CD14-positive monocyte (primary cell): ENCODE results near the gene TOR1A. TPM values are rescaled to one million over a fixed set of nuclear protein-coding genes. Genes with fewer than 3 reads are reported as not detected.

Experiments used
- DNase-seq, 3 donors: peaks; one replicate each; pipeline ENCODE4 v3.0.0-alpha.2; 2011 to 2022
- H2AFZ ChIP-seq: 2 replicates; pipeline ENCODE4 v1.6.0; 2012; ENCODE audit warnings: mild to moderate bottlenecking, low read depth, low read length, inconsistent platforms; ENCODE audit not compliant: insufficient read depth, poor library complexity, severe bottlenecking
- H3K27ac ChIP-seq, 2 donors: 1 replicate in 1 of 2; 2 replicates in 1 of 2; pipeline ENCODE4 v1.5.1; 2012 to 2013; ENCODE audit warnings: low read length in 2 of 2, control low read depth in 1 of 2, inconsistent platforms in 1 of 2, low read depth in 1 of 2, mild to moderate bottlenecking in 1 of 2
- H3K27me3 ChIP-seq, 2 donors: one replicate each; pipeline versions ENCODE4 v1.6.0 to v1.6.1; 2011 to 2013; ENCODE audit warnings: low read length in 2 of 2; ENCODE audit not compliant: control insufficient read depth in 2 of 2, insufficient read depth in 2 of 2
- H3K36me3 ChIP-seq, 2 donors: replicated peaks in 1 of 2; 1 replicate in 1 of 2; 2 replicates in 1 of 2; pipeline versions ENCODE4 v1.5.1 to v1.6.1; 2012 to 2013; ENCODE audit warnings: low read length in 2 of 2, control low read depth in 1 of 2, inconsistent platforms in 1 of 2, mild to moderate bottlenecking in 1 of 2; ENCODE audit not compliant: insufficient read depth in 2 of 2, control insufficient read depth in 1 of 2
- H3K4me1 ChIP-seq, 2 donors: 1 replicate in 1 of 2; 2 replicates in 1 of 2; pipeline versions ENCODE4 v1.5.1 to v1.6.1; 2012 to 2013; ENCODE audit warnings: low read length in 2 of 2, control low read depth in 1 of 2, inconsistent platforms in 1 of 2, mild to moderate bottlenecking in 1 of 2, moderate library complexity in 1 of 2; ENCODE audit not compliant: insufficient read depth in 2 of 2, control insufficient read depth in 1 of 2
- H3K4me2 ChIP-seq: replicated peaks from 2 replicates; pipeline ENCODE3; 2012; ENCODE audit warnings: low read length, moderate library complexity, mild to moderate bottlenecking; ENCODE audit not compliant: poor library complexity, severe bottlenecking; ENCODE audit errors: extremely low read depth
- H3K4me3 ChIP-seq, 3 experiments: fragments of 200-600 bp in 1 of 3; sonication (generic) in 1 of 3; replicated peaks in 1 of 3; 1 replicate in 2 of 3; 2 replicates in 1 of 3; pipeline ENCODE4 v1.5.1; 2011 to 2013; ENCODE audit warnings: low read length in 3 of 3, mild to moderate bottlenecking in 3 of 3, control low read depth in 2 of 3, low read depth in 2 of 3, inconsistent platforms in 1 of 3, moderate library complexity in 1 of 3
- H3K79me2 ChIP-seq: 2 replicates; pipeline ENCODE4 v1.6.0; 2012; ENCODE audit warnings: mild to moderate bottlenecking, control low read depth, inconsistent platforms, low read length, moderate library complexity; ENCODE audit not compliant: insufficient read depth
- H3K9ac ChIP-seq: 2 replicates; pipeline ENCODE4 v1.6.0; 2017; ENCODE audit warnings: low read length, mild to moderate bottlenecking; ENCODE audit not compliant: insufficient read depth, poor library complexity, severe bottlenecking
- H3K9me3 ChIP-seq, 2 donors: replicated peaks in 1 of 2; 1 replicate in 1 of 2; 2 replicates in 1 of 2; pipeline versions ENCODE4 v1.5.1 to v1.6.1; 2012 to 2013; ENCODE audit warnings: low read length in 2 of 2, control low read depth in 1 of 2; ENCODE audit not compliant: control insufficient read depth in 1 of 2, insufficient read depth in 1 of 2
- H4K20me1 ChIP-seq: 2 replicates; pipeline ENCODE4 v1.6.0; 2012; ENCODE audit warnings: mild to moderate bottlenecking, low read length, control low read depth, moderate library complexity; ENCODE audit not compliant: insufficient read depth
- H3K27ac Mint-ChIP-seq, 7 donors: one replicate each; pipeline ENCODE4 v1.8.0; 2020; ENCODE audit warnings: mild to moderate bottlenecking in 7 of 7, mixed read lengths in 7 of 7, moderate library complexity in 6 of 7, inconsistent platforms in 2 of 7
- H3K27me3 Mint-ChIP-seq, 3 donors: one replicate each; pipeline ENCODE4 v1.8.0; 2021 to 2022; ENCODE audit warnings: low read depth in 3 of 3, mild to moderate bottlenecking in 3 of 3, mixed read lengths in 3 of 3, moderate library complexity in 3 of 3, inconsistent platforms in 1 of 3
- H3K36me3 Mint-ChIP-seq, 2 donors: one replicate each; pipeline ENCODE4 v1.8.0; 2020; ENCODE audit warnings: mixed read lengths in 2 of 2, inconsistent platforms in 1 of 2, mild to moderate bottlenecking in 1 of 2
- H3K4me1 Mint-ChIP-seq: one replicate; pipeline ENCODE4 v1.8.0; 2020; ENCODE audit warnings: mild to moderate bottlenecking, mixed read lengths
- H3K4me3 Mint-ChIP-seq, 2 donors: one replicate each; pipeline ENCODE4 v1.8.0; 2020; ENCODE audit warnings: mild to moderate bottlenecking in 2 of 2, mixed read lengths in 2 of 2, moderate library complexity in 1 of 2
- H3K9me3 Mint-ChIP-seq, 7 donors: one replicate each; pipeline ENCODE4 v1.8.0; 2020 to 2022; ENCODE audit warnings: mixed read lengths in 7 of 7, mild to moderate bottlenecking in 6 of 7, moderate library complexity in 6 of 7, inconsistent platforms in 2 of 7
- WGBS: methylation state at CpG from one replicate; pipeline ENCODE4 v1.1.5; 2013; ENCODE audit warnings: missing lambda C conversion rate; ENCODE audit not compliant: insufficient coverage; 5-methylcytosine and 5-hydroxymethylcytosine counted together
- intact Hi-C, 2 donors: fragments of 100-400 bp; cut with micrococcal nuclease; formaldehyde crosslinking; loops; one replicate each; pipeline versions ENCODE4 v1.15.0 to v1.15.1; 2023
- polyA minus RNA-seq: library from RNA; depleted of rRNA, polyadenylated mRNA; stranded (reverse); fragments of >200 nt; gene quantifications from 2 replicates; pipeline ENCODE4 v1.2.3, GENCODE V29; 2012
- polyA plus RNA-seq, 3 donors: library from polyadenylated mRNA; depleted of rRNA in 1 of 3; unstranded in 2 of 3; stranded (reverse) in 1 of 3; fragments of 300-500 nt in 2 of 3; fragments of >200 nt in 1 of 3; fragmentation: Illumina TruSeq in 2 of 3; gene quantifications; 1 replicate in 2 of 3; 2 replicates in 1 of 3; pipeline ENCODE4 v1.2.3, GENCODE V29; 2012 to 2021
- total RNA-seq, 12 experiments: library from RNA in 1 of 12; stranded (reverse) in 1 of 12; fragments of 120-200 nt in 1 of 12; gene quantifications; one replicate each; pipeline ENCODE4 v1.2.4 and lab custom pipeline; 2013 to 2026; ENCODE audit warnings: mixed read lengths in 6 of 12, inconsistent platforms in 1 of 12
- TF ChIP-seq, protein P1 (sequence below): fragments of 200-600 bp; IDR thresholded peaks from one replicate; pipeline ENCODE4 v1.8.0; 2022; ENCODE audit warnings: antibody characterized with exemption, mild to moderate bottlenecking

Gene TOR1A
- 30.8 TPM for total RNA-seq (2013)
- polyA plus RNA-seq: 10 to 100 TPM; 41.2 to 95.3 (median 89.6) TPM
- polyA minus RNA-seq: 15.7 and 22.2 TPM in 2 replicates
- total RNA-seq (lab: John Stamatoyannopoulos, UW): 21.1 to 56.6 (median 27.0) reads per million in 11 experiments

GRCh38 chr9:129823935-129824601, at the start of gene TOR1A:
Gene TOR1A (minus strand): TSS chr9:129824136. CDS start chr9:129824085, 51 bp downstream.
- TF ChIP-seq, protein P1, sequence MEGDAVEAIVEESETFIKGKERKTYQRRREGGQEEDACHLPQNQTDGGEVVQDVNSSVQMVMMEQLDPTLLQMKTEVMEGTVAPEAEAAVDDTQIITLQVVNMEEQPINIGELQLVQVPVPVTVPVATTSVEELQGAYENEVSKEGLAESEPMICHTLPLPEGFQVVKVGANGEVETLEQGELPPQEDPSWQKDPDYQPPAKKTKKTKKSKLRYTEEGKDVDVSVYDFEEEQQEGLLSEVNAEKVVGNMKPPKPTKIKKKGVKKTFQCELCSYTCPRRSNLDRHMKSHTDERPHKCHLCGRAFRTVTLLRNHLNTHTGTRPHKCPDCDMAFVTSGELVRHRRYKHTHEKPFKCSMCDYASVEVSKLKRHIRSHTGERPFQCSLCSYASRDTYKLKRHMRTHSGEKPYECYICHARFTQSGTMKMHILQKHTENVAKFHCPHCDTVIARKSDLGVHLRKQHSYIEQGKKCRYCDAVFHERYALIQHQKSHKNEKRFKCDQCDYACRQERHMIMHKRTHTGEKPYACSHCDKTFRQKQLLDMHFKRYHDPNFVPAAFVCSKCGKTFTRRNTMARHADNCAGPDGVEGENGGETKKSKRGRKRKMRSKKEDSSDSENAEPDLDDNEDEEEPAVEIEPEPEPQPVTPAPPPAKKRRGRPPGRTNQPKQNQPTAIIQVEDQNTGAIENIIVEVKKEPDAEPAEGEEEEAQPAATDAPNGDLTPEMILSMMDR: no peak
- Histone ChIP-seq H3K4me2 (peak within 1 kb of the TSS; percentile 91), H3K9me3 (no peaks in the 10 kb centered on the region), H3K27me3 (no peaks in the 10 kb centered on the region), H2AFZ (peak within 1 kb of the TSS; percentile 86), H3K4me3 (peak within 1 kb of the TSS; percentile 65 to 88 (median 82)), H3K27ac (peak within 1 kb of the TSS; percentile 3 to 79), H4K20me1 (peaks cover 5% of the 10 kb centered on the region), H3K4me1 (peaks cover 10 to 13% of the 10 kb centered on the region in 2 donors), H3K79me2 (peaks cover 41% of the 10 kb centered on the region), H3K36me3 (peaks cover 41 to 58% of the 10 kb centered on the region in 2 donors), H3K9ac (peak within 1 kb of the TSS; percentile 79)
- 2% methylated on average over 30 of the region's 47 CpGs for WGBS
- Mint-ChIP-seq H3K27ac (peak within 1 kb of the TSS; percentile 49 to 93 (median 86)), H3K36me3 (peaks cover 37 to 58% of the 10 kb centered on the region in 2 donors), H3K9me3 (peaks cover 0 to 2% (median 0%) of the 10 kb centered on the region in 7 donors), H3K27me3 (peaks cover 0 to 3% (median 1%) of the 10 kb centered on the region in 3 donors), H3K4me1 (peaks cover 9% of the 10 kb centered on the region), H3K4me3 (peak within 1 kb of the TSS; percentile 81 to 92)
- DNase-seq: peak; percentile 92 to 95 (median 94)
- intact Hi-C loops: no loop called here

GRCh38 chr9:129871046-129871445, 47.1 kb upstream of the TOR1A start:
- no peak overlapping the region for H3K4me3 Mint-ChIP-seq
- H3K79me2 ChIP-seq: no peaks in the 10 kb centered on the region
- peaks cover 12% of the 10 kb centered on the region for H3K4me1 Mint-ChIP-seq
- TF ChIP-seq, protein P1: no peak
- H3K9me3 Mint-ChIP-seq: peaks cover 0 to 3% (median 0%) of the 10 kb centered on the region in 7 donors
- 93% methylated on average over 6 of the region's 11 CpGs for WGBS
- no peak overlapping the region for H3K27ac Mint-ChIP-seq
- H3K9ac ChIP-seq: no peak overlapping the region
- no peak overlapping the region for H3K4me2 ChIP-seq
- H3K36me3 Mint-ChIP-seq: peaks cover 37 to 71% of the 10 kb centered on the region in 2 donors
- H3K27ac ChIP-seq: no peak overlapping the region
- H3K4me3 ChIP-seq: no peak overlapping the region
- H3K27me3 ChIP-seq: no peaks in the 10 kb centered on the region
- peaks cover 0 to 3% (median 2%) of the 10 kb centered on the region in 3 donors for H3K27me3 Mint-ChIP-seq
- H2AFZ ChIP-seq: no peak overlapping the region
- no peak for DNase-seq
- H3K9me3 ChIP-seq: no peaks in the 10 kb centered on the region
- no peaks in the 10 kb centered on the region for H4K20me1 ChIP-seq
- peaks cover 46% of the 10 kb centered on the region in 2 donors for H3K36me3 ChIP-seq
- intact Hi-C loops: no loop called here
- H3K4me1 ChIP-seq: no peaks in the 10 kb centered on the region
